CD4-positive, alpha-beta T cell treated with Interleukin-6 for 4 hours (primary cell): ENCODE measurements around the gene NSG2.
"Not testable (repeated sequence)": the region's sequence is repeated elsewhere in the genome, so short reads cannot be mapped to it uniquely, and the experiment has no call there.

ENCODE experiments used
- DNase-seq: peaks from one replicate; pipeline ENCODE4 v3.0.0-alpha.2; 2020; ENCODE audit warnings: mixed read lengths

NSG2 gene

GRCh38 chr5:174106997-174107655 lies 61.6 kb downstream of the NSG2 start:
- no peak for DNase-seq

- DNase-seq, result no peak
Observed at GRCh38 chr5:174108745-174109144, 63.2 kb downstream of the NSG2 start.

GRCh38 chr5:174109698-174110260 lies 64.3 kb downstream of the NSG2 start:
- no peak for DNase-seq

- no peak for DNase-seq
Observed at GRCh38 chr5:174110310-174110709, 64.8 kb downstream of the NSG2 start.

- DNase-seq, result no peak
Observed at GRCh38 chr5:174111287-174111973, 65.9 kb downstream of the NSG2 start.

- DNase-seq, result no peak
Observed at GRCh38 chr5:174115226-174115625, 69.7 kb downstream of the NSG2 start.

GRCh38 chr5:174118823-174119467 lies 73.4 kb downstream of the NSG2 start:
- no peak for DNase-seq

- DNase-seq, result no peak
Observed at GRCh38 chr5:174119468-174119881, 74.0 kb downstream of the NSG2 start.

- no peak for DNase-seq
Observed at GRCh38 chr5:174120401-174121005, 75.0 kb downstream of the NSG2 start.

GRCh38 chr5:174134545-174134944 lies 89.0 kb downstream of the NSG2 start:
- DNase-seq, result no peak

GRCh38 chr5:174139623-174140022 lies 94.1 kb downstream of the NSG2 start:
- no peak for DNase-seq

- no peak for DNase-seq
Observed at GRCh38 chr5:174140452-174141020, 95.0 kb downstream of the NSG2 start.

- DNase-seq, result no peak
Observed at GRCh38 chr5:174141398-174141797, 95.9 kb downstream of the NSG2 start.

- DNase-seq, result no peak
Observed at GRCh38 chr5:174145091-174145490, 99.6 kb downstream of the NSG2 start.

- DNase-seq, result no peak
Observed at GRCh38 chr5:174145821-174146220, 100.3 kb downstream of the NSG2 start.

- no peak for DNase-seq
Observed at GRCh38 chr5:174146556-174146955, 101.0 kb downstream of the NSG2 start.

GRCh38 chr5:174147012-174147411 lies 101.5 kb downstream of the NSG2 start:
- DNase-seq, result not testable (repeated sequence)

GRCh38 chr5:174147551-174147950 lies 102.0 kb downstream of the NSG2 start:
- DNase-seq, result no peak

GRCh38 chr5:174148721-174149120 lies 103.2 kb downstream of the NSG2 start:
- no peak for DNase-seq

- DNase-seq, result no peak
Observed at GRCh38 chr5:174149426-174149825, 103.9 kb downstream of the NSG2 start.

GRCh38 chr5:174149989-174150388 lies 104.5 kb downstream of the NSG2 start:
- DNase-seq, result no peak

GRCh38 chr5:174151599-174152181 lies 106.2 kb downstream of the NSG2 start:
- no peak for DNase-seq

- DNase-seq, result no peak
Observed at GRCh38 chr5:174154559-174154958, 109.1 kb downstream of the NSG2 start.
